HL-60/S4 treated with retinoic acid at 250 ng/mL for 4 days and 3 days (cell line): ENCODE results near the gene PPM1H.
"Not testable (repeated sequence)": the region's sequence is repeated elsewhere in the genome, so short reads cannot be mapped to it uniquely, and the experiment has no call there.

Source experiments
- in situ Hi-C: fragments of 300-500 bp; cut with MboI; formaldehyde crosslinking; loops from 2 replicates; pipeline ENCODE4 v1.7.0; 2022; ENCODE audit warnings: low sequenced_read_pairs

The PPM1H gene

GRCh38 chr12:62947364-62947763 lies 12.4 kb upstream of the PPM1H start:
- in situ Hi-C loops = no loop called here

- in situ Hi-C loops = no loop called here
Observed at GRCh38 chr12:62943779-62944395, 8.9 kb upstream of the PPM1H start.

GRCh38 chr12:62942316-62942715 lies 7.4 kb upstream of the PPM1H start:
- in situ Hi-C loops = not testable (repeated sequence)

DNA sequence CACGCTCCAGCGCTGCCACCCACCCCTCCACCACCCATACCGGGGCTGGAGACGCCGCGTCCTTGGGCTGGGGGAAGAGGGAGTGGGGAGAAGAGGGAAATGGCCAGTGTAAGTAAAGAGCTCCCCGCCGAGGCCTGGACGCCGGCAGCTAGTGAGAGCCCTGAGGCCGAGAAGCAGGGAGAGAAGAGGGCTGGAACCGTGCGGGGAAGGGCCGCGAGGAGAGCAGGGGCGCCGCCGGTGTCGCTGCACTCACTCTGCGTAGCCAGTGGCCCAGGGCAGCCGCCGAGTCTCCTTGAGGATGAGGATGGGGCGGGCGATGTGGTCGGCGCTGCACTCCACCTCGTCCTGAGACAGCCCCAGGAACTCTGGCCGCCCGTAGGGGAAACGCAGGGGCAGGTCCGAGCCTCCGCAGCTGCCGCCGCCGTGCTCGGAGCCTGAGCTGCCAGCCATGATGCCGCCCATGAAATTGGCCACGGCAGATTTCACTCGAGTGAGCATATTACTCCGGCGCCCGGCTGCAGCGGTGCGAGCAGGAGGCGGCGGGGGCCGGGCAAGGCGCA lies 631 bp downstream of the PPM1H start:
- in situ Hi-C loops = no loop called here

- in situ Hi-C loops = no loop called here
Observed at GRCh38 chr12:62933602-62934238, 1.2 kb downstream of the PPM1H start.

DNA sequence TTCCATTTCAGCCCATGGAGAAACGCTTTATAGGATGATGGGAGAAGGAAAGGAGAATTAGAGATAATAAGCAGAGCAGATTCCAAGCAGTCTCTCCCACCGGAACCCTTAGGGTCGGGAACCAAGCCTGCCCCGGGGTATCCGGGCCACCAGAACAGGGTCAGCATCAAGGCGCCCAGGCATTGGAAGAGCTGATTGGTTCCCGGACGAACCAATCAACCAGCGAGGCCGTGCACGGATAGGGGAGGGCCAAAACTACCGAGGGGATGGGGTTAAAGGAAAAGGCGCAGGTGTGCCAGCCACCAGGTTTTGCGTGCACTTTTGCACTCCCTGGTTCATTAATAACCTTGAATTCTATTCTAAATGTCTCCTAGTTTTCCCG lies 1.7 kb downstream of the PPM1H start:
- in situ Hi-C loops = no loop called here

- in situ Hi-C loops = no loop called here
Observed at GRCh38 chr12:62931477-62931876, 3.5 kb downstream of the PPM1H start.

DNA sequence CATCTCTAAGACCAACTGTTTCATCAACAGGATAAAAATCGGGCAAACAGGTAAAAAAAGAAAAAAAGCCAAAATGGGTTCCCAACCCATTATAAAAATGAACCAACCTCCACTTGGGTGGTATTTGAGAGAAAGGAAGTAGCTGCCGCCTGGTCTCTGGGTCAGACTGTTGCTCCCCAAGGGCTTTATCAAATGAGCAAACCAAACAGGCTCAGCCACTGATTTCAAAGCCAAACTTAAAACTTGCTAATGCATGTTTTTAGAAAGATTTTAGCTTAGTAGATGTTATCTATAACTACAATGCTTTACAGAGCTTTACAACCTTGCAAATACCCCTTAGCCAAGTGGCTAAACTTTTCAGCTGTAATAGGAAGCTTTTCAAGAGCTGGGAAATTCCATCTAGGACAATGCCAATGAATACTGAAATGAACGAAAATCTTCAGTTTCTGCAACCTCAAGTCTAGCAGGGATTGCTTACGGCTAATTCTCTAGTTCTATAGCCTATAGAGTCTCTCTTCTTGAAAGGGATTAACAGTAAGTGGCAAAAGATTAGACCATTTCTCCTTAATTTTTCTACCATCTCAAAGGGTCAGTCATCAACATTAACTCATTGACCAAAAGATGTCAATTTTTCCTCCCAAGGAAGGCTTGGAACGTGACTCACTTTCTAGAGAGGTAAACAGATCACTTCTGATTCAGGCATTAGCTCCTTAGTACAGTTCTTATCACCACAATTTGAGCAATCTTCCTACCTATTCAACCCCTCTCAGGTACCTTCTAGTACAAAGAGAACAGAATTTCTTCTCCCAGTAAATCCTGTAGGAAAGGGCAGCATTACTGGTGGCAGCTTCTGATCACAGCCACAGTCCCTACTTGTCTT lies 4.2 kb downstream of the PPM1H start:
- in situ Hi-C loops = no loop called here

DNA sequence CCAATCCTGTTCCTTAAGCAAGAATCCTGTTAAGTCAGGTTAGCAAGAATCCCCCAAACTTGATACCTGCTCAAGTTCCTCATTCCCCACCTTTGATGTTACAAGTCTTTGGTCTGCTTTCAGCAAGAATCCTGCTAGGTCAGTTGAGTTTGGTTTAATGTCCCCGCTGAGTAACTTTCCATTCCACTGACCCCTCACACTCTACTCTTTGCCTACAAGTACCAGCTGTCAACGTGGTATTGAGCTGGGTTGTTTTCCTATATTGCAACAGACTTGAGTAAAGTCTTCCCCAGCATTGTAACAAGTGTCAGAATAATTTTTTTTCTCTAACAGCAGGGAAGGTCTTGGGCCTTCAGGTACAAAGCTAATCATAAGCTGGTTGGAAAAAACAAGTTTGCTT lies 6.3 kb downstream of the PPM1H start:
- in situ Hi-C loops = no loop called here

GRCh38 chr12:62925680-62926079 lies 9.3 kb downstream of the PPM1H start:
- in situ Hi-C loops = no loop called here

DNA sequence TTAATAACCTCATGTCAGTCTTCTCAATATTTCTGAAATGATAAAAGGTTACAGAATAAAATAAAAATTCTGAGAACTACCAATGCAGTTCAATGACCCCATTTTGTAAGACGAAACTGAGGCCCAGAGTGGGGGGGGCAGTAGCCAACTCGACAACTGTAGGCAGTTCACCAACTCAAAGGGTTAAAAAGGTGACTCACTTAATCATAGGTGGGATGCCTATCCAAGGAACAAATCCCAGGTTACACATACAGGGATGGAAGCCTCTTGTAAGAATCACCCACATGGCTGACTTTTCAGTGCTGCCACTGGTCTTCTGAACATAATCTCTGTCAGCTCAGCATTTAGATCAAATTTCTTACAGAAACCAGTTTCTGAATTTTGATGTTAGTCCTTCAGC lies 10.9 kb downstream of the PPM1H start:
- in situ Hi-C loops = no loop called here

DNA sequence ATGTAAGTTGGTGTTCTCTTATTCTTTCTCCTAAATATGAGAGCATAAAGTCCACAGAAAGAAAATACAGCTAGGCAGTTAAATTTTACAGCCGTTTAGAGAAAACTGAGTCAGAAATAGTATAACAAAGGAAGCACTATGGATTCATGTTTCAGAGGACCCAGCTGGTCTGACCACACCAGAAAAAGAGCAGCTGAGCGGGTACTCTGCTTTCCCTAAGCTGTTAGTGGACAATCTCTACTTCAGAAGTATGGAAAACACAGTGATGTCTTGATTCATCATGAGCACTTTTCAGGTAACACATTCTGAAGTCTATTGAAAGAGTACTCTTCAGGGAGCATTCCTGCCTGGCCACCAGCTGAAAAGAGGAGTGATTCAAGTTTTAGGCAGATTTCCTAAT lies 12.4 kb downstream of the PPM1H start:
- in situ Hi-C loops = no loop called here

DNA sequence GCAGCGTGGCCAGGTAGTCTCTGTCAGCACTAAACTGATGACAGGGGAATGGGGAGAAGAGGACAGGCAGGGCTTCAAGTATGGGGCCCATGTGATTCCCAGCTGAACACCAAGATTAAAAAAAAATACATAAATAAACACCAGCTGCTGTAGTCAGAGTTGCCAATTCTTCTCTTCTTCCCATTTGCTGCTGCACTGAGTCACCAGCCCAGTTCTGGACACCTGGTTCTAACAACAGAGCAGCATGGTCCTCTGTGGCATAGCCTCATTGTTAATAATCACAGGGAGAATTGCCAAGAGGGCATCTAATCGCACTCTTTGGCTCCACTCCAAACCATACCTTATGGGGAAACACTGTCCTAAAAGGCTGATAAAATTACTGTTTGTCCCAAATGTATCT lies 15.1 kb downstream of the PPM1H start:
- in situ Hi-C loops = no loop called here

GRCh38 chr12:62917926-62918325 lies 17.0 kb downstream of the PPM1H start:
- in situ Hi-C loops = no loop called here

DNA sequence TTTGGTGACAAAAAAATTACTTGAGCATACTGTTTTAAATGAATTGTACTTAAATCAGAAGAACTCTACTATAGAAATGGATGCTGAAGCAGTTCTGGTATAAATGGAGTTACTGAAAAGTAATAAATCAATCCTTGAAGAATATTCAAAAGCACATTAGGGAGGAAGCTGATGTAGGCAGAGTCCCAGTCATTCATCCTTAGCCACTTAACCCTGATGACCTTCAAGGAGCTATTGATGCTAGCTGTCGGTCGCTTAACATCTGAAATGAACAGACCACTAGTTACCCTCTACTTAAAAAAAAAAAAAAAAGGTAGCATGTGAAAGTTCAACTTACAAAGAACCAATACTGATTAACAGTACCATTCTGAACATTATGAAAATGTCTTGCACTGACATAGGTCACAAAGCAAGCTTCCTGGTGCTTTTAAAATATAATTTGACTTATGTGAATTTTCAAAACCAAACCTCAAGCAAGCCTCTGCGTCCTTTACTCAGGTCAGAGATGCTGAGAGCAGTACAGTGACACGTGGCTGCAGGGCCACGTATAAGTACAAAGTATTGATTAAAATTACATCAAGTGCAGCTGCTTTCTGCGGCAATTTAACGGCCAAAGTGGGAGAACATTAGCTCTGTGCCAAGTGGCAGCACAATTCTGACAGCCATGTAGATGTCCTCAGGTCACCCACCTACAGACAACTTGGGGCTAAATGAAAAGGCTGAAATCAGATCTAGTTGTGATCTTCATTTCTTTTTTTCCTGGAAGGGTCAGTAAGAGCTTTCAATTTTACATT lies 18.1 kb downstream of the PPM1H start:
- in situ Hi-C loops = no loop called here

DNA sequence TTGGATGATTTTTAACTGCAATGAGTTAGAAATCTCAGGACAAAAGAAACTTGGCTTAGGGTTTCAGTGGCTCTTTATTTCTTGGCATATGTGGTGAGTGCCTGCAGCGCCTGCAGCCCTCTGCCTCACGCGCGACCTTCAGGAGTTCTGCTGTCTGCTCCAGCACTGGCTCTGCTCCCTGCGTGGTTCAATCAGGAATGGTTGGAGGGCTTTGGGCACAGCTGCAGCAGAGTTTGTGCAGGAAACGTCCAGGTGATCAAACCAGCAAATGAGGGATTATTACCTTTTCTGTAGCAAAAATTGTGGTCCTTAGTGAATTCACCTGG lies 19.8 kb downstream of the PPM1H start:
- in situ Hi-C loops = no loop called here

GRCh38 chr12:62914443-62915203 lies 20.3 kb downstream of the PPM1H start:
- in situ Hi-C loops = no loop called here

DNA sequence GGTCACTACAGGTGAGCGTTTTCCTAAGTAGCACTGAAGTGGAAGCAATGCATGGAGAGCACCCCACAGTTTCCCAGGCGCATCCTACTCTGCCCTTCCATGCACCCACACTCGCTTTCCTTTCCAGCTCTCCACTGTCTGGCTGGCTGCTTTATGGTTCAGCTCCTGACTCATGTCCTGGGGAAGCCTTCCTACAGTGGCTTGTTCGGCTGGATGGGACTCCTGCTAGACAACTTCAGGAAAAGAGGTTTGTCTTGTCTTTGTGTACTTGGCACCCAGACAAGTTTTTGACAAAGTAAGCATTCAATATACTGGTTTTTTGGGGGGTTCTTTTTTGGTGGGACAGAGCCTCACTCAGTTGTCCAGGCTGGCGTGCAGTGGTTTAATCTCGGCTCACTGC lies 21.6 kb downstream of the PPM1H start:
- in situ Hi-C loops = no loop called here

DNA sequence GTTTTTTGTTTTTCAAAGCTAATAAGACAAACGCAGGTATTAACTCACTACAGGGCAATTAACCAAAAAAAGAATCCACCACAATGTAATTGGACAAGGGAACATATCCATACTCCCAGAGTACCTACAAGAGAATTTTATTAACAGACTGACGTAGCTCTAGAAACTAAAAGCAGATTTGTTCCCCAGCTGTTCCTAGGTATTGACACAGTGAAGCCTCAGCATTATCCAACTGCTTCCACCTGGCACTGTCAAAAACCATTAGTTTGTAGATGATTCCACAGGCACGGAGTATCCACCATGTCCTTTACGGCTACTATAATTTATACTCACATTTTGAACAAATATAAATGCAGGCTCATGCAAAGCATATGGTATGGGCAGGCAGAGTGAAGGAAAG lies 22.3 kb downstream of the PPM1H start:
- in situ Hi-C loops = no loop called here

- in situ Hi-C loops = no loop called here
Observed at GRCh38 chr12:62911286-62911685, 23.7 kb downstream of the PPM1H start.
